GM21515 (cell line): ENCODE measurements around the gene SPOCK1.
"Not testable (repeated sequence)": the region's sequence is repeated elsewhere in the genome, so short reads cannot be mapped to it uniquely, and the experiment has no call there.

Experiments used
- ATAC-seq: cut with Tn5 transposase; IDR thresholded peaks from one replicate; pipeline ENCODE4 v1.9.1; 2021; ENCODE audit not compliant: unreplicated experiment

Gene SPOCK1

GRCh38 chr5:137498736-137499505, at the start of gene SPOCK1:
TSS of gene SPOCK1 (minus strand) at chr5:137499326.
- ATAC-seq = peak; percentile 95

- no peak for ATAC-seq
Observed at GRCh38 chr5:137545956-137546355, 46.8 kb upstream of the SPOCK1 start.

- ATAC-seq = not testable (repeated sequence)
Observed at GRCh38 chr5:137535449-137535848, 36.3 kb upstream of the SPOCK1 start.

DNA sequence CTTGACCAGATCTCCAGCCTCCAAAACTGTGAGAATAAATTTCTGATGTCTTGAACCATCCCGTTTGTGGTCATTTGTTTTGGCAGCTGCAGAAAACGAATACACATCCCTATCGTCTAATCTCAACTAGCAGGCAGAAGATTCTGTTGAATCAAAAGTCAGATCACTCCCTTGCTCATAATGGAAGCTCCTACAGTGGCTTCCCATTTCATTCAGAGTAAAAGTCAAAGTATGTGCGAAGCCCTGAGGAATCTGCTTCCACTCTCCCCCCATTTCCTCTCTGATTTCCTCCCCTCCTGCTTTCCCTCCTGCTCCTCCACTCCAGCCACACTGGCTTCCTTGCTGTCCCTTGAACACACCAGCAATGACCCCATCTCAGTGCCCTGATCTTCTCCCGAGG, 34.8 kb upstream of the SPOCK1 start:
- no peak for ATAC-seq

GRCh38 chr5:137531266-137531665, 32.1 kb upstream of the SPOCK1 start:
- no peak for ATAC-seq

DNA sequence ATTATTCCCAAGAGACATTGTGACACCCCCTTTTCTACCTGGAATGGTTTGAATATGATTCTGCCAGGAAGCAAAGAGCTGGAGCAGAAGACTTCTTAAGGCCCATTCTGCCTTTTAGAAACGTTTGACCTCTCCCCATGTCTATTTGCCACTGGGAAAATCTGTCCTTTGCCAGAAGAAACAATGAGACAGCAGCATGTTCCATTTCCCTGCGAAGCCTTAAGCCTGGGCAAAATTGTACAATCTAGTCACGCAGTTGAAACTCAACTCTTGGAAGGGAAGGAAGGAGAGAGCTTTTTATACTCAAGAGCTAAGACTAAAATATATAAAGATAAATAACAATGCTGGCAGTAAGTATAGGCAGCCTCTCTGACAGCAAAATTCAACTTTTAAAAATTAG, 22.1 kb upstream of the SPOCK1 start:
- no peak for ATAC-seq

GRCh38 chr5:137516961-137517360, 17.8 kb upstream of the SPOCK1 start:
- ATAC-seq = no peak

DNA sequence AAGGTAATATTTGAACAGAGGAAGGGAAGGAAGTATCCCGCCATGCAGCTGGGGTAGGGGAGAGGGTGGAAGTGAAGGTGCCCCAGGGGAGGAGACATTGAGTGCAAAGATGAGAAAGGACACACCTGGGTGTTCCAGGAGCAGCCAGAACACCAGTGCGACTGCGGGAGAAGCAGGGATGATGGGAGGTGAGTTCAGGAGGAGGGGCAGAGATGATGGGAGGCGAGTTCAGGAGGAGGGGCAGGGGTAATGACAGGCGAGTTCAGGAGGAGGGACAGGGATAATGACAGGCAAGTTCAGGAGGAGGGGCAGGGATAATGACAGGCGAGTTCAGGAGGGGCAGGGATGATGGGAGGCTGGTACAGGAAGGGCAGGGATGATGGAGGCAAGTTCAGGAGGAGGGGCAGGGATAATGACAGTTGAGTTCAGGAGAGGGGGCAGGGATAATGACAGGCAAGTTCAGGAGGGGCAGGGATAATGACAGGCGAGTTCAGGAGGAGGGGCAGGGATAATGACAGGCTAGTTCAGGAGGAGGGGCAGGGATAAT, 17.2 kb upstream of the SPOCK1 start:
- no peak for ATAC-seq

- no peak for ATAC-seq
Observed at GRCh38 chr5:137515238-137515637, 16.1 kb upstream of the SPOCK1 start.

GRCh38 chr5:137510671-137511070, 11.5 kb upstream of the SPOCK1 start:
- ATAC-seq = no peak

DNA sequence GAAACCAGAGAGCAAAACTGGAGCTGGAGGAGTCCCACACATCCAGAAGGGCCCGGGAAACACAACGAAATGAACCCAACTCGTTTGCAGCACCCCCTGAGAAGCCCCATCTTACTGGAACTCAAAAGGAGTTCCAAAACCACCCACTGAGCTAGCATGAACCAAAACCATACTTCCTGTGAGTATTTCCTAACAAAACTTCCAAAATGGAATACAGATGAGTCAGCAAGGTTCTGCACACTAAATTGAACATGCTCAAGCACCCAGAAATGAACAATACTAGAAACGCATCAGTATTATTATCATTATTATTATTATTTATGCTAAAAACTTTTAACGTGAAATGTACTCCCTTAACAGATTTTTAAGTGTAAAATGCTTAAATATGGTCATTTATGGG, 8.0 kb upstream of the SPOCK1 start:
- ATAC-seq = no peak

- ATAC-seq = no peak
Observed at GRCh38 chr5:137506296-137506695, 7.2 kb upstream of the SPOCK1 start.

DNA sequence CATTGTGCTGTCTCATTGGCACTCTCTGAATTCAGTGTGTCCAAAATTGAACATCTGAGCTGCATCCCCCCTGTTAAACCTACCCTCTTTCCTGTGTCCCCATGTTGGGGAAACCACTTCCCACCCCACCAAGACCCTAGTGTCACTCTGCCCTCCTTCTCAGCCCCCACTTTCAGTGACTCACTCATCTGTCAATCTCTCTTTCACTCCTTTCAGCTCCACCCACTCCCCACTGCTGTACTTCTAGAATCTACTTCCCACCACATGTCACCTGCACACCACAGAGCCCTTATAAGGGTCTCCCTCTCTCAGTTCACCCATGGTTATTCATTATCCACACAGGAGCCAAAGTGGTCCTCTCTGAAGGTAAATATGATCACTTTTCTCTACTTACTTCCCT, 5.8 kb upstream of the SPOCK1 start:
- no peak for ATAC-seq

- no peak for ATAC-seq
Observed at GRCh38 chr5:137503456-137503855, 4.3 kb upstream of the SPOCK1 start.

- no peak for ATAC-seq
Observed at GRCh38 chr5:137502632-137503031, 3.5 kb upstream of the SPOCK1 start.

GRCh38 chr5:137501846-137502406, 2.8 kb upstream of the SPOCK1 start:
- ATAC-seq = no peak

DNA sequence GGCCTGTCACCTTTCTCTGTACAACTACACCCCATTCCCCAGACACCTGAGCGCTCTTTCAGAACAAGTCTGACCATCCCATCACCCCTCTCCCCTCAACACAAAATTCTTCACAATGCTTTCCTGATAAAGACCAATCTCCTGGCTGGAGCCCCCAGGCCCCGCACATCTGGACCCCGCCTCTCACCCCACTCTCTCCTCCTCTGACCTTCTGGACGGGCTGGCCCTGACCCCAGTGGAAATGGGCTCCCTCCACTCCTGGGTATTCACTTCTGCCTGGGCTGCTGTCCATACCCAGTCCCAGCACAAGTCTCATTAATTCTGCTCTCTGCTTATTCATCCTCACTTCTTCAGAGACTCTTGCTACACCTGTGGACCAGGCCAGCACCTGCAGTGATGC, 2.1 kb upstream of the SPOCK1 start:
- no peak for ATAC-seq

- ATAC-seq = no peak
Observed at GRCh38 chr5:137500615-137501225, 1.6 kb upstream of the SPOCK1 start.

GRCh38 chr5:137499506-137499847, 351 bp upstream of the SPOCK1 start:
- not testable (repeated sequence) for ATAC-seq

- ATAC-seq = no peak
Observed at GRCh38 chr5:137498301-137498735, 808 bp downstream of the SPOCK1 start.

GRCh38 chr5:137497396-137498290, 1.5 kb downstream of the SPOCK1 start:
- ATAC-seq = no peak
